Nephron progenitor cell (in vitro differentiated cells): ENCODE data around the gene PI4KA.

Experiments
- DNase-seq: peaks from one replicate; pipeline ENCODE4 v3.0.0; 2021
- H3K27ac Mint-ChIP-seq: 2 replicates; pipeline ENCODE4 v1.8.0; 2021; ENCODE audit warnings: mild to moderate bottlenecking, moderate library complexity, mixed read lengths
- H3K27me3 Mint-ChIP-seq: 2 replicates; pipeline ENCODE4 v1.8.0; 2021; ENCODE audit warnings: mild to moderate bottlenecking, low read depth, mixed read lengths; ENCODE audit not compliant: poor library complexity
- H3K36me3 Mint-ChIP-seq: 2 replicates; pipeline ENCODE4 v1.8.0; 2021; ENCODE audit warnings: low read depth, mixed read lengths
- H3K4me1 Mint-ChIP-seq: 2 replicates; pipeline ENCODE4 v1.8.0; 2021; ENCODE audit warnings: mixed read lengths
- H3K4me3 Mint-ChIP-seq: 2 replicates; pipeline ENCODE4 v1.8.0; 2021; ENCODE audit warnings: mild to moderate bottlenecking, moderate library complexity, mixed read lengths
- H3K9me3 Mint-ChIP-seq: 2 replicates; pipeline ENCODE4 v1.8.0; 2021; ENCODE audit warnings: mild to moderate bottlenecking, moderate library complexity, mixed read lengths
- CTCF ChIP-seq: fragments of 200-600 bp; sonication (generic); IDR thresholded peaks from 2 replicates; pipeline ENCODE4 v1.5.0; 2021; ENCODE audit warnings: antibody characterized with exemption

The PI4KA gene

GRCh38 chr22:20746431-20747189 is 112.0 kb downstream of the PI4KA start:
- H3K4me1 Mint-ChIP-seq, result peaks cover 18% of the 10 kb centered on the region
- H3K36me3 Mint-ChIP-seq, result peaks cover 45% of the 10 kb centered on the region
- H3K27me3 Mint-ChIP-seq, result no peaks in the 10 kb centered on the region
- no peak for TF ChIP-seq CTCF
- H3K27ac Mint-ChIP-seq, result no peak overlapping the region
- no peak overlapping the region for H3K4me3 Mint-ChIP-seq
- DNase-seq, result no peak
- H3K9me3 Mint-ChIP-seq, result peaks cover 6% of the 10 kb centered on the region

GRCh38 chr22:20745119-20745518 is 113.5 kb downstream of the PI4KA start:
- Mint-ChIP-seq H3K36me3 (peaks cover 55% of the 10 kb centered on the region), H3K4me1 (peaks cover 3% of the 10 kb centered on the region), H3K27ac (peak overlapping the region; percentile 64), H3K27me3 (no peaks in the 10 kb centered on the region), H3K9me3 (peaks cover 19% of the 10 kb centered on the region), H3K4me3 (no peak overlapping the region)
- TF ChIP-seq CTCF, result no peak
- DNase-seq, result no peak

- Mint-ChIP-seq H3K27ac (no peak overlapping the region), H3K4me3 (no peak overlapping the region), H3K36me3 (peaks cover 61% of the 10 kb centered on the region), H3K9me3 (peaks cover 22% of the 10 kb centered on the region), H3K4me1 (no peaks in the 10 kb centered on the region), H3K27me3 (no peaks in the 10 kb centered on the region)
- no peak for TF ChIP-seq CTCF
- no peak for DNase-seq
Observed at GRCh38 chr22:20744456-20744855, 114.2 kb downstream of the PI4KA start.

GRCh38 chr22:20742764-20743163 is 115.8 kb downstream of the PI4KA start:
- TF ChIP-seq CTCF, result no peak
- Mint-ChIP-seq H3K27ac (no peak overlapping the region), H3K4me1 (no peaks in the 10 kb centered on the region), H3K27me3 (peaks cover 3% of the 10 kb centered on the region), H3K4me3 (no peak overlapping the region), H3K36me3 (peaks cover 76% of the 10 kb centered on the region), H3K9me3 (peaks cover 31% of the 10 kb centered on the region)
- DNase-seq, result no peak

GRCh38 chr22:20741634-20742581 is 116.7 kb downstream of the PI4KA start:
- Mint-ChIP-seq H3K9me3 (peaks cover 31% of the 10 kb centered on the region), H3K36me3 (peaks cover 71% of the 10 kb centered on the region), H3K27ac (no peak overlapping the region), H3K4me1 (no peaks in the 10 kb centered on the region), H3K4me3 (no peak overlapping the region), H3K27me3 (peaks cover 3% of the 10 kb centered on the region)
- peak; percentile 54 for TF ChIP-seq CTCF
- peak; percentile 42 for DNase-seq
